K562 (cell line): Measurements from ENCODE around the gene ATP4B. TPM values are rescaled to one million over a fixed set of nuclear protein-coding genes. Genes with fewer than 3 reads are reported as not detected.

Experiments
- ARID1B ChIP-seq: fragments of 450-650 bp; IDR thresholded peaks from 2 replicates; pipeline ENCODE4 v1.6.1; 2016; ENCODE audit warnings: antibody characterized with exemption, mild to moderate bottlenecking, inconsistent platforms
- CEBPG ChIP-seq, 3 experiments: fragments of 200-800 bp in 1 of 3; sonication (Bioruptor generic) in 1 of 3; sonication (generic) in 1 of 3; formaldehyde crosslinking in 1 of 3; IDR thresholded peaks in 2 of 3; conservative IDR thresholded peaks in 1 of 3; 2 replicates each; pipeline versions ENCODE4 v1.6.1 to v1.8.0; 2016 to 2022; ENCODE audit warnings: missing compliant biosample characterization in 2 of 3, missing genetic modification characterization in 2 of 3, mild to moderate bottlenecking in 1 of 3, missing genetic modification reagents in 1 of 3
- MTF1 ChIP-seq: fragments of 250-450 bp; sonication (Bioruptor Pico); IDR thresholded peaks from 2 replicates; pipeline ENCODE4 v1.9.0; 2021; ENCODE audit warnings: moderate library complexity, mild to moderate bottlenecking, inconsistent platforms, borderline replicate concordance
- MYNN ChIP-seq, 2 experiments: sonication (generic); formaldehyde crosslinking in 1 of 2; IDR thresholded peaks; 2 replicates each; pipeline versions ENCODE4 v1.5.0 to v1.6.1; 2016 to 2020; ENCODE audit warnings: antibody characterized with exemption in 1 of 2, missing genetic modification reagents in 1 of 2
- RFX7 ChIP-seq: fragments of 250-450 bp; sonication (Bioruptor Pico); IDR thresholded peaks from 2 replicates; pipeline ENCODE4 v1.5.1; 2021; ENCODE audit warnings: mild to moderate bottlenecking
- STAT5A ChIP-seq: IDR thresholded peaks from 2 replicates; pipeline ENCODE4 v1.6.1; 2012; ENCODE audit warnings: low read length, inconsistent platforms, borderline replicate concordance
- TCF3 ChIP-seq: sonication (generic); formaldehyde crosslinking; IDR thresholded peaks from 2 replicates; pipeline ENCODE4 v1.4.0; 2020; ENCODE audit warnings: mild to moderate bottlenecking, missing genetic modification reagents
- polyA plus RNA-seq, 8 experiments: library from polyadenylated mRNA; depleted of rRNA in 4 of 8; stranded (reverse) in 5 of 8; unstranded in 3 of 8; fragments of >200 nt; fragmentation: Nextera tagmentation in 2 of 8; fragmentation: Illumina TruSeq in 1 of 8; extraction: Ambion mirVana in 2 of 8; extraction: Trizol in 1 of 8; gene quantifications; 2 replicates each; pipeline versions ENCODE4 v1.2.1 to v1.2.3, GENCODE V29; 2011 to 2014; ENCODE audit warnings: inconsistent platforms in 1 of 8, missing spikeins in 1 of 8
- total RNA-seq, 7 experiments: library from RNA; depleted of rRNA in 6 of 7; stranded (reverse); fragments of >200 nt in 6 of 7; fragmentation: Illumina TruSeq in 2 of 7; extraction: Trizol in 2 of 7; gene quantifications; 2 replicates each; pipeline versions ENCODE4 v1.2.1 to v1.2.3, GENCODE V29; 2011 to 2021; ENCODE audit warnings: low replicate concordance in 1 of 7
- TF ChIP-seq, protein P1 (sequence below): fragments of 200-600 bp; sonication (generic); IDR thresholded peaks from one replicate; pipeline ENCODE4 v1.6.1; 2012; ENCODE audit warnings: mild to moderate bottlenecking, low read depth, low read length, inconsistent platforms
- TF ChIP-seq, protein P2 (sequence below): fragments of 450-650 bp; conservative IDR thresholded peaks from 2 replicates; pipeline ENCODE4 v1.6.1; 2016; ENCODE audit warnings: missing genetic modification characterization, low read depth, mild to moderate bottlenecking, control low read depth, missing compliant biosample characterization
- TF ChIP-seq, protein P3 (sequence below): sonication (generic); formaldehyde crosslinking; IDR thresholded peaks from 2 replicates; pipeline ENCODE4 v1.8.0; 2023; ENCODE audit warnings: mild to moderate bottlenecking, missing genetic modification reagents

Gene ATP4B
- total and polyA plus RNA-seq, 9 of the 15 experiments (the other 6 are each of a cell fraction or from before 2014, with no cell fraction given) = not detected

DNA sequence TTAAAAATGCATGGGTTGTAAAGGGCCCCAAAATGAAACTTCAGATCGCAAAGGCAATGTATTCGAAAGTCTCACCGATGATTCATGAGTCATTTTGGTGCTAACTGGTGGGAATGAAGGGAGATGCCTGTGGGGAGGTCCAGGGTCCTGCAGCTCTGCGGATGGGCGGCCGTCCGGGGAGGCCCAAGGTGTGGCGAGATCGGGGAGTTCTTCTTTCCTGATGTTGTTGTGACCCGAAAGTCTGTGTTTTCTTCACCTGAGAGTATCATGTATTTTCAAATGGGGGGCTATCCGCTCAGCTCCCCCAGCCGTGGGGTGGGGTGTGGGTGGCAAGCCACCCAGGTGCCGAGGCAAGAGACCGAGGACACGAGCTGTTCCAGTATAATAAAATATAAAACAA is 37.0 kb downstream of the ATP4B start (continued):
- TF ChIP-seq, protein P1, sequence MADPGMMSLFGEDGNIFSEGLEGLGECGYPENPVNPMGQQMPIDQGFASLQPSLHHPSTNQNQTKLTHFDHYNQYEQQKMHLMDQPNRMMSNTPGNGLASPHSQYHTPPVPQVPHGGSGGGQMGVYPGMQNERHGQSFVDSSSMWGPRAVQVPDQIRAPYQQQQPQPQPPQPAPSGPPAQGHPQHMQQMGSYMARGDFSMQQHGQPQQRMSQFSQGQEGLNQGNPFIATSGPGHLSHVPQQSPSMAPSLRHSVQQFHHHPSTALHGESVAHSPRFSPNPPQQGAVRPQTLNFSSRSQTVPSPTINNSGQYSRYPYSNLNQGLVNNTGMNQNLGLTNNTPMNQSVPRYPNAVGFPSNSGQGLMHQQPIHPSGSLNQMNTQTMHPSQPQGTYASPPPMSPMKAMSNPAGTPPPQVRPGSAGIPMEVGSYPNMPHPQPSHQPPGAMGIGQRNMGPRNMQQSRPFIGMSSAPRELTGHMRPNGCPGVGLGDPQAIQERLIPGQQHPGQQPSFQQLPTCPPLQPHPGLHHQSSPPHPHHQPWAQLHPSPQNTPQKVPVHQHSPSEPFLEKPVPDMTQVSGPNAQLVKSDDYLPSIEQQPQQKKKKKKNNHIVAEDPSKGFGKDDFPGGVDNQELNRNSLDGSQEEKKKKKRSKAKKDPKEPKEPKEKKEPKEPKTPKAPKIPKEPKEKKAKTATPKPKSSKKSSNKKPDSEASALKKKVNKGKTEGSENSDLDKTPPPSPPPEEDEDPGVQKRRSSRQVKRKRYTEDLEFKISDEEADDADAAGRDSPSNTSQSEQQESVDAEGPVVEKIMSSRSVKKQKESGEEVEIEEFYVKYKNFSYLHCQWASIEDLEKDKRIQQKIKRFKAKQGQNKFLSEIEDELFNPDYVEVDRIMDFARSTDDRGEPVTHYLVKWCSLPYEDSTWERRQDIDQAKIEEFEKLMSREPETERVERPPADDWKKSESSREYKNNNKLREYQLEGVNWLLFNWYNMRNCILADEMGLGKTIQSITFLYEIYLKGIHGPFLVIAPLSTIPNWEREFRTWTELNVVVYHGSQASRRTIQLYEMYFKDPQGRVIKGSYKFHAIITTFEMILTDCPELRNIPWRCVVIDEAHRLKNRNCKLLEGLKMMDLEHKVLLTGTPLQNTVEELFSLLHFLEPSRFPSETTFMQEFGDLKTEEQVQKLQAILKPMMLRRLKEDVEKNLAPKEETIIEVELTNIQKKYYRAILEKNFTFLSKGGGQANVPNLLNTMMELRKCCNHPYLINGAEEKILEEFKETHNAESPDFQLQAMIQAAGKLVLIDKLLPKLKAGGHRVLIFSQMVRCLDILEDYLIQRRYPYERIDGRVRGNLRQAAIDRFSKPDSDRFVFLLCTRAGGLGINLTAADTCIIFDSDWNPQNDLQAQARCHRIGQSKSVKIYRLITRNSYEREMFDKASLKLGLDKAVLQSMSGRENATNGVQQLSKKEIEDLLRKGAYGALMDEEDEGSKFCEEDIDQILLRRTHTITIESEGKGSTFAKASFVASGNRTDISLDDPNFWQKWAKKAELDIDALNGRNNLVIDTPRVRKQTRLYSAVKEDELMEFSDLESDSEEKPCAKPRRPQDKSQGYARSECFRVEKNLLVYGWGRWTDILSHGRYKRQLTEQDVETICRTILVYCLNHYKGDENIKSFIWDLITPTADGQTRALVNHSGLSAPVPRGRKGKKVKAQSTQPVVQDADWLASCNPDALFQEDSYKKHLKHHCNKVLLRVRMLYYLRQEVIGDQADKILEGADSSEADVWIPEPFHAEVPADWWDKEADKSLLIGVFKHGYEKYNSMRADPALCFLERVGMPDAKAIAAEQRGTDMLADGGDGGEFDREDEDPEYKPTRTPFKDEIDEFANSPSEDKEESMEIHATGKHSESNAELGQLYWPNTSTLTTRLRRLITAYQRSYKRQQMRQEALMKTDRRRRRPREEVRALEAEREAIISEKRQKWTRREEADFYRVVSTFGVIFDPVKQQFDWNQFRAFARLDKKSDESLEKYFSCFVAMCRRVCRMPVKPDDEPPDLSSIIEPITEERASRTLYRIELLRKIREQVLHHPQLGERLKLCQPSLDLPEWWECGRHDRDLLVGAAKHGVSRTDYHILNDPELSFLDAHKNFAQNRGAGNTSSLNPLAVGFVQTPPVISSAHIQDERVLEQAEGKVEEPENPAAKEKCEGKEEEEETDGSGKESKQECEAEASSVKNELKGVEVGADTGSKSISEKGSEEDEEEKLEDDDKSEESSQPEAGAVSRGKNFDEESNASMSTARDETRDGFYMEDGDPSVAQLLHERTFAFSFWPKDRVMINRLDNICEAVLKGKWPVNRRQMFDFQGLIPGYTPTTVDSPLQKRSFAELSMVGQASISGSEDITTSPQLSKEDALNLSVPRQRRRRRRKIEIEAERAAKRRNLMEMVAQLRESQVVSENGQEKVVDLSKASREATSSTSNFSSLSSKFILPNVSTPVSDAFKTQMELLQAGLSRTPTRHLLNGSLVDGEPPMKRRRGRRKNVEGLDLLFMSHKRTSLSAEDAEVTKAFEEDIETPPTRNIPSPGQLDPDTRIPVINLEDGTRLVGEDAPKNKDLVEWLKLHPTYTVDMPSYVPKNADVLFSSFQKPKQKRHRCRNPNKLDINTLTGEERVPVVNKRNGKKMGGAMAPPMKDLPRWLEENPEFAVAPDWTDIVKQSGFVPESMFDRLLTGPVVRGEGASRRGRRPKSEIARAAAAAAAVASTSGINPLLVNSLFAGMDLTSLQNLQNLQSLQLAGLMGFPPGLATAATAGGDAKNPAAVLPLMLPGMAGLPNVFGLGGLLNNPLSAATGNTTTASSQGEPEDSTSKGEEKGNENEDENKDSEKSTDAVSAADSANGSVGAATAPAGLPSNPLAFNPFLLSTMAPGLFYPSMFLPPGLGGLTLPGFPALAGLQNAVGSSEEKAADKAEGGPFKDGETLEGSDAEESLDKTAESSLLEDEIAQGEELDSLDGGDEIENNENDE = no peak
- TF ChIP-seq RFX7 (CRISPR knock-in tag) (no peak), TCF3 (CRISPR knock-in tag) (no peak), CEBPG (CRISPR knock-in tag; IDR thresholded peaks at IDR 0.05) (no peak), CEBPG (tag; conservative IDR thresholded peaks at IDR 0.05 in 1 of 2, IDR thresholded peaks at IDR 0.05 in 1 of 2) (no peak), MTF1 (CRISPR knock-in tag) (no peak), MYNN (IDR thresholded peaks at IDR 0.05) (no peak), MYNN (CRISPR knock-in tag; IDR thresholded peaks at IDR 0.05) (no peak), ARID1B (no peak), STAT5A (no peak)
- TF ChIP-seq, protein P2, sequence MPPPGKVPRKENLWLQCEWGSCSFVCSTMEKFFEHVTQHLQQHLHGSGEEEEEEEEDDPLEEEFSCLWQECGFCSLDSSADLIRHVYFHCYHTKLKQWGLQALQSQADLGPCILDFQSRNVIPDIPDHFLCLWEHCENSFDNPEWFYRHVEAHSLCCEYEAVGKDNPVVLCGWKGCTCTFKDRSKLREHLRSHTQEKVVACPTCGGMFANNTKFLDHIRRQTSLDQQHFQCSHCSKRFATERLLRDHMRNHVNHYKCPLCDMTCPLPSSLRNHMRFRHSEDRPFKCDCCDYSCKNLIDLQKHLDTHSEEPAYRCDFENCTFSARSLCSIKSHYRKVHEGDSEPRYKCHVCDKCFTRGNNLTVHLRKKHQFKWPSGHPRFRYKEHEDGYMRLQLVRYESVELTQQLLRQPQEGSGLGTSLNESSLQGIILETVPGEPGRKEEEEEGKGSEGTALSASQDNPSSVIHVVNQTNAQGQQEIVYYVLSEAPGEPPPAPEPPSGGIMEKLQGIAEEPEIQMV (tag) = no peak
- TF ChIP-seq, protein P3, sequence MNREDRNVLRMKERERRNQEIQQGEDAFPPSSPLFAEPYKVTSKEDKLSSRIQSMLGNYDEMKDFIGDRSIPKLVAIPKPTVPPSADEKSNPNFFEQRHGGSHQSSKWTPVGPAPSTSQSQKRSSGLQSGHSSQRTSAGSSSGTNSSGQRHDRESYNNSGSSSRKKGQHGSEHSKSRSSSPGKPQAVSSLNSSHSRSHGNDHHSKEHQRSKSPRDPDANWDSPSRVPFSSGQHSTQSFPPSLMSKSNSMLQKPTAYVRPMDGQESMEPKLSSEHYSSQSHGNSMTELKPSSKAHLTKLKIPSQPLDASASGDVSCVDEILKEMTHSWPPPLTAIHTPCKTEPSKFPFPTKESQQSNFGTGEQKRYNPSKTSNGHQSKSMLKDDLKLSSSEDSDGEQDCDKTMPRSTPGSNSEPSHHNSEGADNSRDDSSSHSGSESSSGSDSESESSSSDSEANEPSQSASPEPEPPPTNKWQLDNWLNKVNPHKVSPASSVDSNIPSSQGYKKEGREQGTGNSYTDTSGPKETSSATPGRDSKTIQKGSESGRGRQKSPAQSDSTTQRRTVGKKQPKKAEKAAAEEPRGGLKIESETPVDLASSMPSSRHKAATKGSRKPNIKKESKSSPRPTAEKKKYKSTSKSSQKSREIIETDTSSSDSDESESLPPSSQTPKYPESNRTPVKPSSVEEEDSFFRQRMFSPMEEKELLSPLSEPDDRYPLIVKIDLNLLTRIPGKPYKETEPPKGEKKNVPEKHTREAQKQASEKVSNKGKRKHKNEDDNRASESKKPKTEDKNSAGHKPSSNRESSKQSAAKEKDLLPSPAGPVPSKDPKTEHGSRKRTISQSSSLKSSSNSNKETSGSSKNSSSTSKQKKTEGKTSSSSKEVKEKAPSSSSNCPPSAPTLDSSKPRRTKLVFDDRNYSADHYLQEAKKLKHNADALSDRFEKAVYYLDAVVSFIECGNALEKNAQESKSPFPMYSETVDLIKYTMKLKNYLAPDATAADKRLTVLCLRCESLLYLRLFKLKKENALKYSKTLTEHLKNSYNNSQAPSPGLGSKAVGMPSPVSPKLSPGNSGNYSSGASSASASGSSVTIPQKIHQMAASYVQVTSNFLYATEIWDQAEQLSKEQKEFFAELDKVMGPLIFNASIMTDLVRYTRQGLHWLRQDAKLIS (CRISPR knock-in tag) = no peak
